ENCODE measurements around the gene SLC25A52.
"Not testable (repeated sequence)": the region's sequence is repeated elsewhere in the genome, so short reads cannot be mapped to it uniquely, and the experiment has no call there.

GRCh38 chr18:31799257-31799656, 38.6 kb upstream of the SLC25A52 start:
- not testable (repeated sequence) for TF ChIP-seq CTCF, POLR2A (IDR thresholded peaks at IDR 0.05)
